Neural cell (in vitro differentiated cells): Measurements from ENCODE around the gene IDE. TPM values are rescaled to one million over a fixed set of nuclear protein-coding genes. Genes with fewer than 3 reads are reported as not detected.
A peak's percentile ranks its signal among the peaks of the same experiment; 100 is the strongest.

ENCODE experiments used
- H2AFZ ChIP-seq: fragments of 200-600, 300-800 bp; sonication (generic), shearing (Covaris generic); 2 replicates; pipeline ENCODE4 v1.6.0; 2014; ENCODE audit warnings: low read depth, mild to moderate bottlenecking, antibody characterized with exemption, low read length, moderate library complexity
- H3F3A ChIP-seq: fragments of 200-600 bp; shearing (Covaris generic); 2 replicates; pipeline ENCODE4 v1.6.1; 2016; ENCODE audit warnings: mild to moderate bottlenecking, moderate library complexity, mixed read lengths, antibody characterized with exemption, low read length; ENCODE audit not compliant: insufficient read depth, poor library complexity, severe bottlenecking
- H3K27ac ChIP-seq: fragments of 200-600, 300-800 bp; sonication (generic), shearing (Covaris generic); 2 replicates; pipeline ENCODE4 v1.5.1; 2014; ENCODE audit warnings: mild to moderate bottlenecking, low read length, moderate library complexity
- H3K27me3 ChIP-seq: fragments of 300-800, 200-600 bp; sonication (generic), shearing (Covaris generic); 2 replicates; pipeline ENCODE4 v1.6.0; 2014; ENCODE audit warnings: mild to moderate bottlenecking, low read depth, low read length, moderate library complexity; ENCODE audit not compliant: insufficient read depth
- H3K36me3 ChIP-seq: fragments of 300-800, 200-600 bp; sonication (generic), shearing (Covaris generic); 2 replicates; pipeline ENCODE4 v1.5.1; 2014; ENCODE audit warnings: mild to moderate bottlenecking, antibody characterized with exemption, low read length, moderate library complexity; ENCODE audit not compliant: insufficient read depth
- H3K4me2 ChIP-seq: fragments of 300-800, 200-600 bp; sonication (generic), shearing (Covaris generic); 2 replicates; pipeline ENCODE4 v1.6.0; 2014; ENCODE audit warnings: mild to moderate bottlenecking, low read length
- H3K4me3 ChIP-seq: fragments of 300-800, 200-600 bp; sonication (generic), shearing (Covaris generic); 2 replicates; pipeline ENCODE4 v1.5.1; 2014; ENCODE audit warnings: mild to moderate bottlenecking, low read length, moderate library complexity
- H3K79me2 ChIP-seq: fragments of 200-600 bp; shearing (Covaris generic); replicated peaks from 2 replicates; pipeline ENCODE4 v1.6.0; 2014; ENCODE audit warnings: mild to moderate bottlenecking, low read length, moderate library complexity; ENCODE audit not compliant: insufficient read depth
- H3K9ac ChIP-seq: fragments of 300-800, 200-600 bp; sonication (generic), shearing (Covaris generic); 2 replicates; pipeline ENCODE4 v1.6.1; 2016; ENCODE audit warnings: mild to moderate bottlenecking, low read length, mixed read lengths
- H3K9me2 ChIP-seq: fragments of 200-600 bp; shearing (Covaris generic); 2 replicates; pipeline ENCODE4 v1.6.1; 2016; ENCODE audit warnings: mild to moderate bottlenecking, low read length, mixed read lengths; ENCODE audit not compliant: insufficient read depth
- H3K9me3 ChIP-seq: fragments of 200-600, 300-800 bp; sonication (generic), shearing (Covaris generic); 2 replicates; pipeline ENCODE4 v1.6.1; 2016; ENCODE audit warnings: mild to moderate bottlenecking, mixed run types, low read length, moderate library complexity, mixed read lengths
- H4K20me1 ChIP-seq: fragments of 200-600 bp; shearing (Covaris generic); 2 replicates; pipeline ENCODE4 v1.6.1; 2016; ENCODE audit warnings: mild to moderate bottlenecking, mixed run types; ENCODE audit not compliant: insufficient read depth
- CTCF ChIP-seq: fragments of 450-650 bp; IDR thresholded peaks from 2 replicates; pipeline ENCODE4 v1.5.1; 2014; ENCODE audit warnings: antibody characterized with exemption, mild to moderate bottlenecking, moderate library complexity; ENCODE audit not compliant: poor library complexity, severe bottlenecking
- EP300 ChIP-seq: fragments of 450-650 bp; conservative IDR thresholded peaks from 2 replicates; pipeline ENCODE4 v1.6.1; 2014; ENCODE audit warnings: antibody characterized with exemption, mild to moderate bottlenecking, moderate library complexity; ENCODE audit not compliant: poor library complexity, severe bottlenecking
- EZH2 ChIP-seq: fragments of 200-600, 300-800 bp; shearing (Covaris generic), sonication (generic); IDR thresholded peaks from 2 replicates; pipeline ENCODE4 v1.6.1; 2014; ENCODE audit warnings: antibody characterized with exemption, low read length, borderline replicate concordance, mild to moderate bottlenecking; ENCODE audit not compliant: insufficient read depth, poor library complexity, severe bottlenecking
- MXI1 ChIP-seq: fragments of 450-650 bp; conservative IDR thresholded peaks from 2 replicates; pipeline ENCODE4 v1.6.1; 2014; ENCODE audit warnings: antibody characterized with exemption, mild to moderate bottlenecking; ENCODE audit not compliant: poor library complexity, severe bottlenecking
- POLR2AphosphoS5 ChIP-seq: IDR thresholded peaks from 2 replicates; pipeline ENCODE4 v1.6.1; 2012
- RAD21 ChIP-seq: fragments of 450-650 bp; conservative IDR thresholded peaks from 2 replicates; pipeline ENCODE4 v1.6.1; 2014; ENCODE audit warnings: antibody characterized with exemption, mild to moderate bottlenecking, moderate library complexity
- REST ChIP-seq: IDR thresholded peaks from 2 replicates; pipeline ENCODE4 v1.6.1; 2012; ENCODE audit warnings: borderline replicate concordance
- SMC3 ChIP-seq: fragments of 450-650 bp; conservative IDR thresholded peaks from 2 replicates; pipeline ENCODE4 v1.6.1; 2014; ENCODE audit warnings: antibody characterized with exemption, mild to moderate bottlenecking, moderate library complexity; ENCODE audit not compliant: poor library complexity
- TAF1 ChIP-seq: IDR thresholded peaks from 2 replicates; pipeline ENCODE4 v1.6.1; 2012; ENCODE audit warnings: low read depth
- polyA minus RNA-seq: library from RNA; depleted of rRNA, polyadenylated mRNA; stranded (reverse); fragments of >200 nt; gene quantifications from 2 replicates; pipeline ENCODE4 v1.2.3, GENCODE V29; 2014
- polyA plus RNA-seq: library from polyadenylated mRNA; depleted of rRNA; stranded (reverse); fragments of >200 nt; gene quantifications from 2 replicates; pipeline ENCODE4 v1.2.3, GENCODE V29; 2014

Gene IDE
- polyA plus RNA-seq (10.4 and 11.5 TPM in 2 replicates), polyA minus RNA-seq (20.0 and 23.8 TPM in 2 replicates)

- Histone ChIP-seq H3K27me3 (no peaks in the 10 kb centered on the region), H3K36me3 (no peaks in the 10 kb centered on the region), H4K20me1 (no peaks in the 10 kb centered on the region), H3K27ac (peak within 1 kb of the TSS; percentile 88), H3K9me3 (no peaks in the 10 kb centered on the region), H3K79me2 (peaks cover 6% of the 10 kb centered on the region), H3K4me3 (peak within 1 kb of the TSS; percentile 98), H2AFZ (peak within 1 kb of the TSS; percentile 98), H3K4me2 (peak within 1 kb of the TSS; percentile 88), H3K9me2 (no peaks in the 10 kb centered on the region), H3K9ac (peak within 1 kb of the TSS; percentile 91), H3F3A (peaks cover 3% of the 10 kb centered on the region)
- peak; percentile 76 for TF ChIP-seq TAF1
- TF ChIP-seq SMC3, result peak; percentile 69
- peak; percentile 59 for TF ChIP-seq MXI1
- TF ChIP-seq CTCF, result peak; percentile 94
- TF ChIP-seq EP300, result no peak
- TF ChIP-seq REST, result peak; percentile 66
- TF ChIP-seq RAD21, result peak; percentile 78
- no peak for TF ChIP-seq EZH2
- peak; percentile 64 for TF ChIP-seq POLR2AphosphoS5
Observed at GRCh38 chr10:92573798-92574547, at the start of gene IDE. Gene IDE, minus strand, starts transcription at chr10:92574093. Its CDS starts 74 bp downstream, at chr10:92574019.

- Histone ChIP-seq H3K4me3 (no peak overlapping the region), H3K9ac (no peak overlapping the region), H3K79me2 (no peaks in the 10 kb centered on the region), H3F3A (no peaks in the 10 kb centered on the region), H2AFZ (no peak overlapping the region), H3K36me3 (no peaks in the 10 kb centered on the region), H3K4me2 (no peak overlapping the region), H4K20me1 (no peaks in the 10 kb centered on the region), H3K9me2 (no peaks in the 10 kb centered on the region), H3K9me3 (no peaks in the 10 kb centered on the region), H3K27me3 (no peaks in the 10 kb centered on the region), H3K27ac (no peak overlapping the region)
- TF ChIP-seq RAD21, result no peak
- no peak for TF ChIP-seq EZH2
Observed at GRCh38 chr10:92619368-92619767, 45.5 kb upstream of the IDE start.
